ENCODE results near the gene RHOBTB1. TPM values are rescaled to one million over a fixed set of nuclear protein-coding genes. Genes with fewer than 3 reads are reported as not detected.

Gene RHOBTB1
- total RNA-seq, result under 1 TPM; 0.04 to 0.21 TPM

DNA sequence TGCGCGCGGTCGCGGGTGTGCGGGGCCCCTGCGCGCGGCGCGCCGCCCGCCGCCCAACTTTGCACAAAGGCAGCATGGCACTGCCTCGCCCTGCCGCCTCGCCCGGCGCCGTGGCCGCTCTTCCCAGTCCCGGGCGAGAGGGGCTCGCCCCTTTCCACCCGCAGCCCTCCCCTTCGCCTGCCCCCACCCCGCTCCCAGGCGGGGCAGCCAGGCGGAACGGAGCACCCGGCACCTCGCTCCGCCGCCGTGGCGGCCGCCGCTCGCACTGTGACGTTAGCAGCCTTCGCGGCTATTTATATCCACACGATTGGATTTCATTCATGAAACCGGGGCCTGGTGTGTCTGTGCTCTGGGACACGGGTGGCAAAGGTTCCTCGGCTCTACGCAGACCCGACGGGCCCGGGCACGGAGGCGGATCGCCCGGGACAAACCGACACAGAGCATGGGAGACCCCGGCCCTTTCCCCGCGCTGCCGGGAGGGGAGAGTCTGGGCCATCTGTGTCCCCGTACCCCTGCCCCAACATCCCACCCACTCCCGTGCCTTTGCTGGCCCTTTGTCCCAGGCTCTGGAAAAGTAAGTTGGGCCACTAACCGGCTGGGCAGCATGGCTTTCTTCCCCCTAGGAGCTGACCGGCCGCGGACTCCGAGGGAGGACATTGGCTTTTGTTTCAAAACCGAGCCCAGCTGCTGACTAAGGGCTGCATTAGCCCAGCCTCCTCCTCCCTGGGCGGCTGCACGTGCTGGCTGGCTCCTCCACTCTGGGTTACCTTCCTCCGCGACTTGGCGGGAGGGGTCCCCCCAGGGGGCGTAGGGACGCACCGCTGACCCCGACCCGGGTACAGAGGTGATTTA is at the start of gene RHOBTB1:
TSS of gene RHOBTB1 (minus strand) at position 128 of the 852 bp plus-strand sequence. CDS start 32,643 bp downstream, outside the sequence.
- peak; percentile 58 for DNase-seq
- Mint-ChIP-seq H3K27ac (no peak within 1 kb of the TSS), H3K9me3 (ENCODE audit: low read depth) (no peaks in the 10 kb centered on the region), H3K4me3 (peak within 1 kb of the TSS; percentile 54), H3K27me3 (peaks cover 33% of the 10 kb centered on the region), H3K36me3 (ENCODE audit: low read depth) (no peaks in the 10 kb centered on the region), H3K4me1 (peaks cover 10% of the 10 kb centered on the region)
- ChIA-PET POLR2A (no interaction called here), CTCF (no interaction called here)
- ATAC-seq, result peak; percentile 57
- intact Hi-C loops (cut with DNase I, micrococcal nuclease), result no loop called here

GRCh38 chr10:60992636-60993035 is 48.7 kb upstream of the RHOBTB1 start:
- no peak for DNase-seq
- Mint-ChIP-seq H3K27ac (no peak overlapping the region), H3K9me3 (ENCODE audit: low read depth) (no peaks in the 10 kb centered on the region), H3K27me3 (peaks cover 10% of the 10 kb centered on the region), H3K4me1 (peaks cover 2% of the 10 kb centered on the region), H3K4me3 (no peak overlapping the region), H3K36me3 (ENCODE audit: low read depth) (no peaks in the 10 kb centered on the region)
- no peak for ATAC-seq
- intact Hi-C loops (cut with DNase I, micrococcal nuclease), result no loop called here
- ChIA-PET CTCF (interaction anchor here (0.7 to 1.1 kb wide), 2 partner anchors 9 to 71 kb away, joined by 3 read pairs; no protein-coding TSS in a partner anchor), POLR2A (no interaction called here)

DNA sequence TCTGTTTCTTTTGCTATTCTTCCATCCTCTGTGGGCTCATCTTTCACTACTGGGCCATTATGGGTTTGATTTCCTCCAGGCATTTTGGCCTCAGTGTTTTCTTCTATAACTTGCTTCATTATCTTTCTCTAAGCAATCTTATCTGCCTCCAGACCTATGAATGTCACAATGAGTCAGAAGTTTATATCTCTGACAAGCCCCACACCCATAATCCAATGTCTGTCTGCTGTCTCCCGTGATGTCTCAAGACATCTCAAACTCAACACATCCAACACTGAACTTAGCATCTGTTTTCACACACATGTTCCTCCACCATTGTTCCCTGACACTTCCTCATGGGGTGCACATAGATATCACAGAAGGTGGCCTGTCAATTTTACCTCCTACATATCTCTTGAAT is 46.7 kb upstream of the RHOBTB1 start:
- H3K4me1 Mint-ChIP-seq, result peaks cover 2% of the 10 kb centered on the region
- no peak overlapping the region for H3K27ac Mint-ChIP-seq
- ChIA-PET CTCF (no interaction called here), POLR2A (no interaction called here)
- H3K4me3 Mint-ChIP-seq, result no peak overlapping the region
- H3K36me3 Mint-ChIP-seq (ENCODE audit: low read depth), result no peaks in the 10 kb centered on the region
- intact Hi-C loops (cut with DNase I, micrococcal nuclease), result no loop called here
- DNase-seq, result no peak
- H3K27me3 Mint-ChIP-seq, result peaks cover 12% of the 10 kb centered on the region
- no peaks in the 10 kb centered on the region for H3K9me3 Mint-ChIP-seq (ENCODE audit: low read depth)
- no peak for ATAC-seq

DNA sequence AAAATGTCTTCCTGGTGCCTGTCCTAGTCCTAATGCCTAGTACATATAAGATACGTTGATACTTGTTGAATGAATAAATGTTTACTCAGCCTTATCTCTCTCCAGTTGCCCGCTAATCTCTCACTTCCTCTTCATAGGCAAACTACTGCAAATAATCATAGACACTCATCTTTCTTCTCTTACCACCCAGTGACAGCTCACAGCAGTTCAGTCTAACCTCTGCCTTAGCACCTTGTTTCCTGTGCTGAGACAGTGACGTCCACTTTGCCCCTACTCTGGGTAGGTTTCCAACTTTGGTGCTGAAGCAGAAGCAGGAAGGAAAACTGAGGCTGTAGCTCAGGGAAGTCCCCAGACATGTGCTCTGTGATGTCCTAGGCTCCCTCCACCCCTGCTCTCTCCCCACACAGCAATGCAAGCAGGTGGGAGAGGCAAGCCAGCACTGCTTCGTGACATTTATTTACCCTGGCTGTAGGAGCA is 45.5 kb upstream of the RHOBTB1 start:
- Mint-ChIP-seq H3K27ac (no peak overlapping the region), H3K4me3 (no peak overlapping the region), H3K4me1 (peaks cover 2% of the 10 kb centered on the region), H3K9me3 (ENCODE audit: low read depth) (no peaks in the 10 kb centered on the region), H3K36me3 (ENCODE audit: low read depth) (no peaks in the 10 kb centered on the region), H3K27me3 (peaks cover 12% of the 10 kb centered on the region)
- CTCF ChIA-PET, result no interaction called here
- intact Hi-C loops (cut with DNase I, micrococcal nuclease), result no loop called here
- ATAC-seq (peak; percentile 64), DNase-seq (no peak)
- POLR2A ChIA-PET, result no interaction called here

DNA sequence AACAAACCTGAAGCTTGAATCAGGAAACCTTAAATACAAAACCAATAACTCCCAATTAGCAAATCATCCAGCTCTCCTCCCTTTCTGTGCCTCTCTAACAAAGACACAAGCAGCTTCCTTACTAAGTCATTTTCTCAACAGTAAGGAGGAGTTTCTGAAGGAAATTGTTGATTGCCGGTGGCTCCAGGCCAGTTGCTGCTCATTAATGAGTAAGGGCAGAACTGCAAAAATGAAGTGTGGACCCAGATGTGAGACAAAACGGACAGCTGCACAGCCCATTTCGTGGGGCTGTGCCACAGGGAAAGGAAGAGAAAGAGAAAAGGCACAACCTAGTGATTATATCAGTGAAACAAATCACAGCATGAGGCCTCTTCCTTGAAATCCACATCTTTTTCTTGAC is 42.8 kb upstream of the RHOBTB1 start:
- Mint-ChIP-seq H3K4me1 (peaks cover 2% of the 10 kb centered on the region), H3K27ac (no peak overlapping the region), H3K27me3 (peaks cover 12% of the 10 kb centered on the region), H3K4me3 (no peak overlapping the region), H3K36me3 (ENCODE audit: low read depth) (no peaks in the 10 kb centered on the region), H3K9me3 (ENCODE audit: low read depth) (no peaks in the 10 kb centered on the region)
- CTCF ChIA-PET, result no interaction called here
- ATAC-seq (no peak), DNase-seq (no peak)
- intact Hi-C loops (cut with DNase I, micrococcal nuclease), result no loop called here
- POLR2A ChIA-PET, result no interaction called here

GRCh38 chr10:60985951-60986350 is 42.0 kb upstream of the RHOBTB1 start:
- CTCF ChIA-PET, result no interaction called here
- Mint-ChIP-seq H3K9me3 (ENCODE audit: low read depth) (no peaks in the 10 kb centered on the region), H3K27ac (no peak overlapping the region), H3K27me3 (peaks cover 10% of the 10 kb centered on the region), H3K4me1 (peaks cover 2% of the 10 kb centered on the region), H3K36me3 (ENCODE audit: low read depth) (no peaks in the 10 kb centered on the region), H3K4me3 (no peak overlapping the region)
- intact Hi-C loops (cut with DNase I, micrococcal nuclease), result no loop called here
- ATAC-seq (no peak), DNase-seq (no peak)
- POLR2A ChIA-PET, result no interaction called here

DNA sequence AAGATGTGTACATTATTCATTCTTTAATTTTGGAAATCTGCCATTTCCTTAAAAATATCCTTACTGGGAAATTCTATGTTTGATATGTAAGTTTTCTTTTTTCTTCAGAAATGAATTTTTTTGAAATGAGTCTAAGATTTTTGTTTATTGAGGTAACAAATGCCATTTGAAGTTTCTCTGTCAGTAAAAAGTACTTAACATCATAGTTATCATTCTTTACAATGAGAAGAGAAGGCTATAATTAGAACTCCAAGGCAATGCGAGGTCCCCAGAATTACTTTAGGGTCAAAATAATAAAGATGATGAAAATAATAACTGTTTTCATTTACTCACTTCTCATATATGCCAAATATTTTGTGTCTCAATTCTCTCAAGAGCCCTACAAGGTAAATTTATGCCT is 37.0 kb upstream of the RHOBTB1 start:
- Mint-ChIP-seq H3K27ac (no peak overlapping the region), H3K9me3 (ENCODE audit: low read depth) (no peaks in the 10 kb centered on the region), H3K27me3 (peaks cover 10% of the 10 kb centered on the region), H3K4me1 (peaks cover 2% of the 10 kb centered on the region), H3K4me3 (no peak overlapping the region), H3K36me3 (ENCODE audit: low read depth) (no peaks in the 10 kb centered on the region)
- CTCF ChIA-PET, result no interaction called here
- ATAC-seq (no peak), DNase-seq (no peak)
- intact Hi-C loops (cut with DNase I, micrococcal nuclease), result no loop called here
- POLR2A ChIA-PET, result no interaction called here

DNA sequence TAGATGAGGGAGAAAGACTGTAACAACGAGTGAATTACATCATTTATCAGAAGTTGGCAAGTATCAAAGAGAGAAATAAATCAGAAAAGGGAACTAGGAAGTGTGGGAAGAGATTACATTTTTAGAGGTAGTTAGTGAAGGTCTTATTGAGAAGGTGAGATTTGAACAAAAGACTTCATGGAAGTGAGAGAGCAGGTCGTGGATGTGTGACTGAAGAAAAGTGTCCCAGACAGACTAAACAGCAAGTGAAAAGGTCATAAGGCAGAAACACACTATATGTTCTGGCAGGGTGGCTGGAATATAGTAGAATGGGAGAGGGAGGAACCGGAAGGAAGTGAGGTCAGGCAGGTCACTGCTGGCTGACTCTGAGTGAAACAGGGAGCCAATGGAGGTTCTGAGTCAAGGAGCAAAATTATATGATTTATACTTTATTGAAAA is 35.7 kb upstream of the RHOBTB1 start:
- ATAC-seq (no peak), DNase-seq (no peak)
- Mint-ChIP-seq H3K4me3 (no peak overlapping the region), H3K36me3 (ENCODE audit: low read depth) (no peaks in the 10 kb centered on the region), H3K4me1 (peaks cover 14% of the 10 kb centered on the region), H3K9me3 (ENCODE audit: low read depth) (no peaks in the 10 kb centered on the region), H3K27me3 (peaks cover 13% of the 10 kb centered on the region), H3K27ac (no peak overlapping the region)
- intact Hi-C loops (cut with DNase I, micrococcal nuclease), result no loop called here
- ChIA-PET POLR2A (no interaction called here), CTCF (interaction anchor here (0.6 to 2.5 kb wide), 4 partner anchors 12 to 1872 kb away, joined by 3 to 6 read pairs (median 4); no protein-coding TSS in a partner anchor)

GRCh38 chr10:60978287-60979115 is 34.5 kb upstream of the RHOBTB1 start:
- Mint-ChIP-seq H3K9me3 (ENCODE audit: low read depth) (no peaks in the 10 kb centered on the region), H3K4me3 (no peak overlapping the region), H3K4me1 (peaks cover 22% of the 10 kb centered on the region), H3K27me3 (peaks cover 13% of the 10 kb centered on the region), H3K27ac (no peak overlapping the region), H3K36me3 (ENCODE audit: low read depth) (no peaks in the 10 kb centered on the region)
- CTCF ChIA-PET, result interaction anchor here (2.5 kb wide), 1 partner anchor 11 kb away, joined by 6 read pairs; no protein-coding TSS in a partner anchor
- intact Hi-C loops (cut with DNase I, micrococcal nuclease), result no loop called here
- ATAC-seq (no peak), DNase-seq (no peak)
- POLR2A ChIA-PET, result no interaction called here

GRCh38 chr10:60977161-60978122 is 33.5 kb upstream of the RHOBTB1 start:
- peaks cover 25% of the 10 kb centered on the region for H3K4me1 Mint-ChIP-seq
- H3K27me3 Mint-ChIP-seq, result peaks cover 13% of the 10 kb centered on the region
- CTCF ChIA-PET, result interaction anchor here (2.5 kb wide), 1 partner anchor 10 kb away, joined by 6 read pairs; no protein-coding TSS in a partner anchor
- H3K9me3 Mint-ChIP-seq (ENCODE audit: low read depth), result no peaks in the 10 kb centered on the region
- H3K4me3 Mint-ChIP-seq, result no peak overlapping the region
- no peak for ATAC-seq
- H3K27ac Mint-ChIP-seq, result no peak overlapping the region
- no peaks in the 10 kb centered on the region for H3K36me3 Mint-ChIP-seq (ENCODE audit: low read depth)
- intact Hi-C loops (cut with DNase I, micrococcal nuclease), result no loop called here
- DNase-seq, result no peak
- POLR2A ChIA-PET, result no interaction called here

DNA sequence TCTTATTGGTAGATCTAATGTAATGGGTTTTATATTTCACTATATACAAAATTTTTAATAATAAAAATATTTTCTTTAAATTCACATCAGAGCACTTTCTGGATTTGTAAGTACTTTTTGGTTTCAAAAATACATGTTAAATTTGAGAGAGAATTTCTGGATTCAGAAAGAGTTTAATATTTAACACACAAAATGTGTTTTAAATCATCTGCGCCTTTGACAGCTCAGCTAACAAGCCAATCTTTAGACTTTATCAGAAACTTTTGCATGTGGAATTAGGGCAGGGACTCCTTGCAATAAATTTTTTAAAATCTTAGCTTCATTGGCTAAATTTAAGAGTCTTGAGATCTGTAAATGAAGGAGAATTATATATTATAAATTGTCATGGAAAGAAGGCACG is 32.7 kb upstream of the RHOBTB1 start:
- Mint-ChIP-seq H3K27ac (no peak overlapping the region), H3K4me1 (peaks cover 25% of the 10 kb centered on the region), H3K9me3 (ENCODE audit: low read depth) (no peaks in the 10 kb centered on the region), H3K4me3 (no peak overlapping the region), H3K27me3 (peaks cover 13% of the 10 kb centered on the region), H3K36me3 (ENCODE audit: low read depth) (no peaks in the 10 kb centered on the region)
- intact Hi-C loops (cut with DNase I, micrococcal nuclease), result no loop called here
- CTCF ChIA-PET, result no interaction called here
- ATAC-seq, result no peak
- POLR2A ChIA-PET, result no interaction called here
- no peak for DNase-seq

Data from activated CD4-positive, alpha-beta T cell treated with anti-CD3 and anti-CD28 coated beads for 36 hours (primary cell).